HepG2 (cell line): ENCODE results near the gene GPR179. TPM values are rescaled to one million over a fixed set of nuclear protein-coding genes. Genes with fewer than 3 reads are reported as not detected.

Experiments
- ATF7 ChIP-seq, 2 experiments: fragments of 450-650 bp in 1 of 2; sonication (generic) in 1 of 2; formaldehyde crosslinking in 1 of 2; IDR thresholded peaks; 2 replicates each; pipeline versions ENCODE4 v1.4.0 to v1.6.1; 2016 to 2020; ENCODE audit warnings: antibody characterized with exemption in 1 of 2, mild to moderate bottlenecking in 1 of 2, missing genetic modification reagents in 1 of 2
- FOXJ3 ChIP-seq: sonication (generic); formaldehyde crosslinking; IDR thresholded peaks from 2 replicates; pipeline ENCODE4 v1.4.0; 2020; ENCODE audit warnings: missing genetic modification reagents, mild to moderate bottlenecking, borderline replicate concordance
- HES4 ChIP-seq: sonication (generic); formaldehyde crosslinking; IDR thresholded peaks from 2 replicates; pipeline ENCODE4 v1.9.0; 2021; ENCODE audit warnings: mild to moderate bottlenecking, missing genetic modification reagents, borderline replicate concordance
- HHEX ChIP-seq: IDR thresholded peaks from 2 replicates; pipeline ENCODE4 v1.6.1; 2016; ENCODE audit warnings: control low read depth
- HOXA9 ChIP-seq: sonication (generic); formaldehyde crosslinking; IDR thresholded peaks from 2 replicates; pipeline ENCODE4 v1.8.1; 2022; ENCODE audit warnings: missing genetic modification reagents, mild to moderate bottlenecking, moderate library complexity, borderline replicate concordance
- JARID2 ChIP-seq: sonication (generic); formaldehyde crosslinking; IDR thresholded peaks from 2 replicates; pipeline ENCODE4 v1.8.1; 2023; ENCODE audit warnings: missing genetic modification reagents, inconsistent platforms; ENCODE audit not compliant: insufficient replicate concordance
- KLF12 ChIP-seq: sonication (generic); formaldehyde crosslinking; IDR thresholded peaks from 2 replicates; pipeline ENCODE4 v1.4.0; 2020; ENCODE audit warnings: missing genetic modification reagents, borderline replicate concordance
- PAX8 ChIP-seq: sonication (generic); formaldehyde crosslinking; IDR thresholded peaks from 2 replicates; pipeline ENCODE4 v1.8.0; 2022; ENCODE audit warnings: mild to moderate bottlenecking, missing genetic modification reagents, borderline replicate concordance
- REXO4 ChIP-seq: sonication (generic); formaldehyde crosslinking; IDR thresholded peaks from 2 replicates; pipeline ENCODE4 v1.8.0; 2022; ENCODE audit warnings: missing genetic modification reagents, mild to moderate bottlenecking, borderline replicate concordance
- SNAPC2 ChIP-seq: sonication (generic); formaldehyde crosslinking; IDR thresholded peaks from 2 replicates; pipeline ENCODE4 v1.8.1; 2022; ENCODE audit warnings: mild to moderate bottlenecking, missing genetic modification reagents
- TAF1 ChIP-seq: sonication (generic); formaldehyde crosslinking; IDR thresholded peaks from 2 replicates; pipeline ENCODE4 v1.4.0; 2020; ENCODE audit warnings: missing genetic modification reagents
- ZFP37 ChIP-seq: sonication (generic); formaldehyde crosslinking; IDR thresholded peaks from 2 replicates; pipeline ENCODE4 v1.4.0; 2020; ENCODE audit warnings: missing genetic modification reagents, borderline replicate concordance
- ZNF20 ChIP-seq: sonication (generic); formaldehyde crosslinking; IDR thresholded peaks from 2 replicates; pipeline ENCODE4 v1.4.0; 2020; ENCODE audit warnings: mild to moderate bottlenecking, moderate library complexity, missing genetic modification reagents
- ZNF234 ChIP-seq: sonication (generic); formaldehyde crosslinking; conservative IDR thresholded peaks from 2 replicates; pipeline ENCODE4 v1.5.1; 2020; ENCODE audit warnings: mild to moderate bottlenecking, missing genetic modification reagents
- ZNF280B ChIP-seq: sonication (generic); formaldehyde crosslinking; IDR thresholded peaks from 2 replicates; pipeline ENCODE4 v1.5.0; 2020; ENCODE audit warnings: missing genetic modification reagents, mild to moderate bottlenecking, borderline replicate concordance
- ZNF687 ChIP-seq: sonication (generic); formaldehyde crosslinking; IDR thresholded peaks from 2 replicates; pipeline ENCODE4 v1.5.1; 2020; ENCODE audit warnings: mild to moderate bottlenecking, missing genetic modification reagents, moderate library complexity
- ZNF790 ChIP-seq: sonication (generic); formaldehyde crosslinking; IDR thresholded peaks from 2 replicates; pipeline ENCODE4 v1.8.0; 2022; ENCODE audit warnings: missing genetic modification reagents, mild to moderate bottlenecking, borderline replicate concordance
- polyA plus RNA-seq, 8 experiments: library from polyadenylated mRNA; depleted of rRNA in 3 of 8; stranded (reverse) in 7 of 8; unstranded in 1 of 8; fragments of >200 nt; fragmentation: Illumina TruSeq in 4 of 8; extraction: Trizol in 4 of 8; gene quantifications; 2 replicates each; pipeline versions ENCODE4 v1.2.1 to v1.2.3, GENCODE V29; 2011 to 2016; ENCODE audit warnings: low read depth in 4 of 8, missing spikeins in 1 of 8, mixed read lengths in 1 of 8; ENCODE audit not compliant: insufficient read depth in 1 of 8
- total RNA-seq, 5 experiments: library from RNA; depleted of rRNA; stranded (reverse); fragments of >200 nt; fragmentation: Illumina TruSeq; extraction: Trizol; gene quantifications; 2 replicates each; pipeline ENCODE4 v1.2.3, GENCODE V29; 2016; ENCODE audit warnings: low read depth in 1 of 5
- TF ChIP-seq, protein P1 (sequence below): sonication (generic); formaldehyde crosslinking; IDR thresholded peaks from 2 replicates; pipeline ENCODE4 v1.5.0; 2020; ENCODE audit warnings: mild to moderate bottlenecking, missing genetic modification reagents, moderate library complexity
- TF ChIP-seq, protein P2 (sequence below): sonication (generic); formaldehyde crosslinking; IDR thresholded peaks from 2 replicates; pipeline ENCODE4 v1.8.1; 2022; ENCODE audit warnings: mild to moderate bottlenecking, missing genetic modification reagents

Gene GPR179
- total and polyA plus RNA-seq, 2 of the 13 experiments (the other 11 are each of a cell fraction or from before 2014, with no cell fraction given), result 0.03 TPM; not detected in 1

GRCh38 chr17:38351412-38352222, 7.9 kb upstream of the GPR179 start, which contains the start of gene SOCS7 (continued):
- TF ChIP-seq ZNF790 (CRISPR knock-in tag), result peak; percentile 59; the same call in 1 of the 2 replicates
- TF ChIP-seq ZNF234 (CRISPR knock-in tag), result 0 out of 2 replicates have a peak, but pooled peaks have one; percentile 38
- TF ChIP-seq KLF12 (CRISPR knock-in tag), result peak; percentile 79
- 0 out of 2 replicates have a peak, but pooled peaks have one; percentile 37 for TF ChIP-seq HES4 (CRISPR knock-in tag)
- peak; percentile 91 for TF ChIP-seq ZNF280B (CRISPR knock-in tag)
- peak; percentile 97 for TF ChIP-seq TAF1
- peak; percentile 94 for TF ChIP-seq ZNF687 (CRISPR knock-in tag)
- TF ChIP-seq, protein P1, sequence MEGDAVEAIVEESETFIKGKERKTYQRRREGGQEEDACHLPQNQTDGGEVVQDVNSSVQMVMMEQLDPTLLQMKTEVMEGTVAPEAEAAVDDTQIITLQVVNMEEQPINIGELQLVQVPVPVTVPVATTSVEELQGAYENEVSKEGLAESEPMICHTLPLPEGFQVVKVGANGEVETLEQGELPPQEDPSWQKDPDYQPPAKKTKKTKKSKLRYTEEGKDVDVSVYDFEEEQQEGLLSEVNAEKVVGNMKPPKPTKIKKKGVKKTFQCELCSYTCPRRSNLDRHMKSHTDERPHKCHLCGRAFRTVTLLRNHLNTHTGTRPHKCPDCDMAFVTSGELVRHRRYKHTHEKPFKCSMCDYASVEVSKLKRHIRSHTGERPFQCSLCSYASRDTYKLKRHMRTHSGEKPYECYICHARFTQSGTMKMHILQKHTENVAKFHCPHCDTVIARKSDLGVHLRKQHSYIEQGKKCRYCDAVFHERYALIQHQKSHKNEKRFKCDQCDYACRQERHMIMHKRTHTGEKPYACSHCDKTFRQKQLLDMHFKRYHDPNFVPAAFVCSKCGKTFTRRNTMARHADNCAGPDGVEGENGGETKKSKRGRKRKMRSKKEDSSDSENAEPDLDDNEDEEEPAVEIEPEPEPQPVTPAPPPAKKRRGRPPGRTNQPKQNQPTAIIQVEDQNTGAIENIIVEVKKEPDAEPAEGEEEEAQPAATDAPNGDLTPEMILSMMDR (CRISPR knock-in tag), result peak; percentile 39
- peak; percentile 50 for TF ChIP-seq JARID2 (CRISPR knock-in tag)
- TF ChIP-seq HHEX (CRISPR knock-in tag), result no peak
- no peak for TF ChIP-seq ZNF20 (CRISPR knock-in tag)
- peak; percentile 57; the same call in 1 of the 2 replicates for TF ChIP-seq FOXJ3
- 0 out of 2 replicates have a peak, but pooled peaks have one; percentile 87 for TF ChIP-seq PAX8 (CRISPR knock-in tag)
- no peak for TF ChIP-seq REXO4
- TF ChIP-seq, protein P2, sequence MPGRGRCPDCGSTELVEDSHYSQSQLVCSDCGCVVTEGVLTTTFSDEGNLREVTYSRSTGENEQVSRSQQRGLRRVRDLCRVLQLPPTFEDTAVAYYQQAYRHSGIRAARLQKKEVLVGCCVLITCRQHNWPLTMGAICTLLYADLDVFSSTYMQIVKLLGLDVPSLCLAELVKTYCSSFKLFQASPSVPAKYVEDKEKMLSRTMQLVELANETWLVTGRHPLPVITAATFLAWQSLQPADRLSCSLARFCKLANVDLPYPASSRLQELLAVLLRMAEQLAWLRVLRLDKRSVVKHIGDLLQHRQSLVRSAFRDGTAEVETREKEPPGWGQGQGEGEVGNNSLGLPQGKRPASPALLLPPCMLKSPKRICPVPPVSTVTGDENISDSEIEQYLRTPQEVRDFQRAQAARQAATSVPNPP, result no peak
- TF ChIP-seq ZFP37 (CRISPR knock-in tag), result 0 out of 2 replicates have a peak, but pooled peaks have one; percentile 44
- no peak for TF ChIP-seq ATF7 (IDR thresholded peaks at IDR 0.05)
- TF ChIP-seq ATF7 (CRISPR knock-in tag; IDR thresholded peaks at IDR 0.05), result peak; percentile 82; the same call in 1 of the 2 replicates
- no peak; the same call in 1 of the 2 replicates for TF ChIP-seq HOXA9 (CRISPR knock-in tag)
- no peak for TF ChIP-seq SNAPC2 (CRISPR knock-in tag)
